A673 (cell line): ENCODE data around the gene FOXN3. TPM values are rescaled to one million over a fixed set of nuclear protein-coding genes. Genes with fewer than 3 reads are reported as not detected.

Source experiments
- BruUV-seq: library from RNA; stranded (reverse); fragments of 400-500 nt; replicated peaks from 2 replicates; lab custom pipeline; 2021; lab: Mats Ljungman, UMichigan
- CTCF ChIA-PET: fragments of 300-600 bp; sonication (Branson Sonifier 250); formaldehyde crosslinking; loops from one replicate; lab custom pipeline; 2022; ENCODE audit warnings: antibody characterized with exemption; lab: Charles Lee
- POLR2A ChIA-PET: fragments of 300-600 bp; sonication (Branson Sonifier 250); formaldehyde crosslinking; loops from one replicate; lab custom pipeline; 2022; ENCODE audit warnings: antibody characterized with exemption; ENCODE audit not compliant: low non-redundant PET; lab: Charles Lee
- DNase-seq: peaks from one replicate; pipeline ENCODE4 v3.0.0-alpha.2; 2015; ENCODE audit warnings: low spot score
- H3K27ac ChIP-seq: fragments of 200-600 bp; sonication (generic); 2 replicates; pipeline ENCODE4 v1.5.1; 2016; ENCODE audit warnings: mixed run types, low read depth, mild to moderate bottlenecking, mixed read lengths, antibody characterized with exemption, low read length; ENCODE audit not compliant: poor library complexity, severe bottlenecking
- H3K27me3 ChIP-seq: fragments of 200-600 bp; sonication (generic); replicated peaks from 2 replicates; pipeline ENCODE4 v1.6.1; 2017; ENCODE audit warnings: mixed run types, low read depth, mild to moderate bottlenecking, mixed read lengths, antibody characterized with exemption, low read length; ENCODE audit not compliant: insufficient read depth, poor library complexity
- H3K36me3 ChIP-seq: fragments of 200-600 bp; sonication (generic); 2 replicates; pipeline ENCODE4 v1.6.1; 2016; ENCODE audit warnings: mixed run types, mild to moderate bottlenecking, mixed read lengths, antibody characterized with exemption, low read length; ENCODE audit not compliant: insufficient read depth, poor library complexity, severe bottlenecking
- H3K4me1 ChIP-seq: fragments of 200-600 bp; sonication (generic); 2 replicates; pipeline ENCODE4 v1.6.1; 2017; ENCODE audit warnings: mixed run types, mild to moderate bottlenecking, mixed read lengths, antibody characterized with exemption, low read length; ENCODE audit not compliant: insufficient read depth, poor library complexity, severe bottlenecking
- H3K4me3 ChIP-seq: fragments of 200-600 bp; sonication (generic); 2 replicates; pipeline ENCODE4 v1.5.1; 2016; ENCODE audit warnings: low read depth, mixed run types, mild to moderate bottlenecking, mixed read lengths, low read length; ENCODE audit not compliant: poor library complexity, severe bottlenecking
- H3K9me3 ChIP-seq: fragments of 200-600 bp; sonication (generic); 2 replicates; pipeline ENCODE4 v1.6.1; 2016; ENCODE audit warnings: mixed run types, low read depth, mild to moderate bottlenecking, mixed read lengths, antibody characterized with exemption, low read length; ENCODE audit not compliant: poor library complexity, severe bottlenecking
- EZH2 ChIP-seq: fragments of 200-600 bp; sonication (generic); IDR thresholded peaks from 2 replicates; pipeline ENCODE4 v1.6.1; 2017; ENCODE audit warnings: borderline replicate concordance, low read depth, mild to moderate bottlenecking, mixed read lengths, antibody characterized with exemption, low read length; ENCODE audit not compliant: poor library complexity, severe bottlenecking
- intact Hi-C: fragments of 100-400 bp; cut with micrococcal nuclease; formaldehyde crosslinking; loops from one replicate; pipeline ENCODE4 v1.10.0; 2022; ENCODE audit not compliant: unreplicated experiment
- total RNA-seq: library from RNA; stranded (reverse); gene quantifications from 2 replicates; pipeline ENCODE4 v1.2.3, GENCODE V29; 2021
- TF ChIP-seq, protein P1 (sequence below): fragments of 300-800, 200-600 bp; sonication (generic); conservative IDR thresholded peaks from 2 replicates; pipeline ENCODE4 v1.5.1; 2017; ENCODE audit warnings: low read depth, mild to moderate bottlenecking, antibody characterized with exemption, low read length, moderate library complexity, mixed read lengths

Gene FOXN3
- total RNA-seq, 1 experiment from 2014 or later, result 15.3 TPM

DNA sequence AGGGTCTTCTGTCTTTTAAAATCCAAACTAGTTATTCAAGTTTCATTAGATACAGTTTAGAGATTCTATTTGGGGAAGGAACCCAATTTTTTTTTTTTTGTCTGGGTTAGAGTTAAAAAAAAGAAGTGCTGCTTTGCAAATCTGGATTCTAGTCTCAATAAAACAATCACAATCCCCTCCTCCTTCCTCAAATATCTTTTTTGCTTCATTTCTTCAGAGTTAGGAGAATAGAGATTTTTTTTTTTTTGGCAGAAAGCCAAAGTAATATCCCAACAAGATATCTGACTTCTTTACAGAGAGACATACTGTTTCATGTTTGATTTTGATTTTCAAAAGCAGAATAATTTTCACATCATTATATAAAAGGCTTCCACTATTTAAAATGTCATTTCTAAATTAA lies 201.9 kb downstream of the FOXN3 start:
- no TSS peak for BruUV-seq
- no peaks in the 10 kb centered on the region for H3K9me3 ChIP-seq
- no peak overlapping the region for H3K4me3 ChIP-seq
- intact Hi-C loops, result no loop called here
- H3K27me3 ChIP-seq, result no peaks in the 10 kb centered on the region
- TF ChIP-seq EZH2, result no peak
- TF ChIP-seq, protein P1, sequence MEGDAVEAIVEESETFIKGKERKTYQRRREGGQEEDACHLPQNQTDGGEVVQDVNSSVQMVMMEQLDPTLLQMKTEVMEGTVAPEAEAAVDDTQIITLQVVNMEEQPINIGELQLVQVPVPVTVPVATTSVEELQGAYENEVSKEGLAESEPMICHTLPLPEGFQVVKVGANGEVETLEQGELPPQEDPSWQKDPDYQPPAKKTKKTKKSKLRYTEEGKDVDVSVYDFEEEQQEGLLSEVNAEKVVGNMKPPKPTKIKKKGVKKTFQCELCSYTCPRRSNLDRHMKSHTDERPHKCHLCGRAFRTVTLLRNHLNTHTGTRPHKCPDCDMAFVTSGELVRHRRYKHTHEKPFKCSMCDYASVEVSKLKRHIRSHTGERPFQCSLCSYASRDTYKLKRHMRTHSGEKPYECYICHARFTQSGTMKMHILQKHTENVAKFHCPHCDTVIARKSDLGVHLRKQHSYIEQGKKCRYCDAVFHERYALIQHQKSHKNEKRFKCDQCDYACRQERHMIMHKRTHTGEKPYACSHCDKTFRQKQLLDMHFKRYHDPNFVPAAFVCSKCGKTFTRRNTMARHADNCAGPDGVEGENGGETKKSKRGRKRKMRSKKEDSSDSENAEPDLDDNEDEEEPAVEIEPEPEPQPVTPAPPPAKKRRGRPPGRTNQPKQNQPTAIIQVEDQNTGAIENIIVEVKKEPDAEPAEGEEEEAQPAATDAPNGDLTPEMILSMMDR, result no peak
- no peak overlapping the region for H3K27ac ChIP-seq
- ChIA-PET CTCF (no interaction called here), POLR2A (no interaction called here)
- DNase-seq, result no peak
- no peaks in the 10 kb centered on the region for H3K4me1 ChIP-seq
- H3K36me3 ChIP-seq, result no peaks in the 10 kb centered on the region

DNA sequence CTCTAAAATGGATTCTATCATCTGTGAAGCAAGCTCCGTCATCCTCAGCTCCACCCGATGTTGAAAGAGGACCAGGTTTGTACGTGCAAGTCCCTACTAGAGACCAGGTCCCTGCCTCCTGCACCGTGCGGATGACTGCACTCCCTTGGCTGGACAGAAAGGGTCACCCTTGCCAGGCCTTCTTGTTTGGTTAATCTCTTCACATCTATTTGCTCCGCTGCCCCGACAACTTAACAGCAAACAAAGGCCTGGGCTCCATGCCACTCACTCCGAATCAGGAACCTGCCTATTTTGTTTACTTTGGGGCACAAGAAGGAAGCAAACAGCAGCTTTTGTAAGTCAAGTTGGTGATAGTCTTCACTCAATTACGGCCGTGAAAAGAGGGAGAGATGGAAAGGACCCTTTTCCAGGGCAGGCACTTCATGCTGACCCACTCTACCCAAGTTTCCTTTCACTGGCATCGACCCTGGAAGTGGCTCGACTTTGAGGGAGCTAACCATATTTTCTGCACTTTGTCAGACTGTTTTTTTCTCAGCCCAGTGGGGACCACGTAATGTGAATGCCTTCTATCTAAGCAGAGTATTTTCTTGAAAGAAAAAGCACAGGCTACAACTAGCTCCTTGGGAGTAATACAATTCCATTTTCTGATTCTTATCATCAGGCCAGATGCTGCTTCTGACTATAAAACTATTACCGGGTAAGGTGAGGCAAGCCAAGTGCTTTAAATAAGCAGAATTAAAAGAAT lies 202.6 kb downstream of the FOXN3 start:
- H3K9me3 ChIP-seq, result no peaks in the 10 kb centered on the region
- no peaks in the 10 kb centered on the region for H3K36me3 ChIP-seq
- intact Hi-C loops, result no loop called here
- H3K27me3 ChIP-seq, result no peaks in the 10 kb centered on the region
- no peak overlapping the region for H3K4me3 ChIP-seq
- CTCF ChIA-PET, result no interaction called here
- POLR2A ChIA-PET, result no interaction called here
- TF ChIP-seq, protein P1, result no peak
- TF ChIP-seq EZH2, result no peak
- no peak for DNase-seq
- H3K27ac ChIP-seq, result no peak overlapping the region
- BruUV-seq, result no TSS peak
- H3K4me1 ChIP-seq, result no peaks in the 10 kb centered on the region

DNA sequence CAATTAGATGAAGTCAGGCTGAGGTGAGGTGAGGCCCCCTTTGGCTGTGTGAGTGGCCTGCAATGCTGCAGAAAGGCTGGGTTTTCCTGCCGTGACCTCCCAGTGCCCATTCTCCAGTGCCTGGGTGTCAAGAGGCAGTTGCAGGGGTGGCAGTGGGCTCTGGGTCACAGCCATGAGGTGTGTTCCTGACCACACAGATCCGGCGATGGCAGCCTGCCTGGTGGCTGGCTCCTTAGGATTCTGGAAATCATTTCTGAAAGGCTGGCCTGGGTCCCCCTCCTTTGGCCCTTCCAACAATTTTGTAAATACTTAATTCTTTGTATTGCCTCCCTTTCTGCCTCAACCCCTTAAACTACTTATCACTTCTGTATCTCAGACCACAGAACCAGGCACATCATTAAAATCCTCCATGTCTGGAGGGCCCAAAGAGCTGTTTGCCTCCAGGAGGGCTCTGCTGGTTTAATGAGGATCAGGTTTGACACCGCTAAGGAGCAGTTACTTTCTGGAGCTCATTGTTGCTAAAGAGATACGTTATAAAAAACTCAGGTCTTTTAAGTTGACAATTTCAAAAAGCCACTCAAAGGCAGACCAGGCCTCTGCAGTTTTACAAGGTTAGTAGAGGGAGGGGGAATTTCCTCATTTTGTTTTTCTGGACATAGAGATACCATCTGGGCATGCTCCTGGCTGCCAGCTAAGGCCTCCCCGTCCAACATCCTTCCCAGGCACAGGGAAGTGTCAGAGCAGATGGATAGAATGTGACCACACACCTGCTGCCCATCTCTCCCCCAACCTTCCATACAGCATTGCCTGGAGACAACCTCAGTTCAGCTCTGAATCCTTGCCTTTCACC lies 204.4 kb downstream of the FOXN3 start:
- intact Hi-C loops, result no loop called here
- H3K27me3 ChIP-seq, result no peaks in the 10 kb centered on the region
- POLR2A ChIA-PET, result no interaction called here
- no peak overlapping the region for H3K4me3 ChIP-seq
- no peaks in the 10 kb centered on the region for H3K4me1 ChIP-seq
- no peaks in the 10 kb centered on the region for H3K36me3 ChIP-seq
- BruUV-seq, result no TSS peak
- H3K9me3 ChIP-seq, result no peaks in the 10 kb centered on the region
- CTCF ChIA-PET, result no interaction called here
- no peak for DNase-seq
- H3K27ac ChIP-seq, result no peak overlapping the region
- TF ChIP-seq, protein P1, result no peak
- no peak for TF ChIP-seq EZH2
